ENCODE results near the gene TBX10. TPM values are rescaled to one million over a fixed set of nuclear protein-coding genes. Genes with fewer than 3 reads are reported as not detected.
A peak's percentile ranks its signal among the peaks of the same experiment; 100 is the strongest.

Gene TBX10
- total RNA-seq, 1 experiment from 2014 or later = not detected

- DNase-seq (ENCODE audit: low spot score) = peak; percentile 68
- intact Hi-C loops (cut with micrococcal nuclease; ENCODE audit: unreplicated experiment) = no loop called here
- Histone ChIP-seq H3K9me3 (ENCODE audit: low read depth, low read length, poor library complexity, severe bottlenecking) (no peaks in the 10 kb centered on the region), H3K27ac (ENCODE audit: low read depth, low read length, poor library complexity, severe bottlenecking) (peak overlapping the region; percentile 90), H3K36me3 (ENCODE audit: insufficient read depth, low read length, poor library complexity, severe bottlenecking) (peaks cover 37% of the 10 kb centered on the region), H3K27me3 (replicated peaks; ENCODE audit: insufficient read depth, low read depth, low read length, poor library complexity) (no peaks in the 10 kb centered on the region), H3K4me3 (ENCODE audit: low read depth, low read length, poor library complexity, severe bottlenecking) (peak overlapping the region; percentile 70), H3K4me1 (ENCODE audit: insufficient read depth, low read length, poor library complexity, severe bottlenecking) (peaks cover 30% of the 10 kb centered on the region)
- TF ChIP-seq CTCF (conservative IDR thresholded peaks at IDR 0.05; ENCODE audit: low read depth, low read length) (no peak), EZH2 (IDR thresholded peaks at IDR 0.05; ENCODE audit: borderline replicate concordance, low read depth, low read length, poor library complexity, severe bottlenecking) (no peak)
- ChIA-PET POLR2A (ENCODE audit: low non-redundant PET) (interaction anchor here (0.7 kb wide), 1 partner anchor 43 kb away, joined by 6 read pairs; no protein-coding TSS in a partner anchor), CTCF (interaction anchor here (0.9 kb wide), 1 partner anchor 12 kb away, joined by 3 read pairs; no protein-coding TSS in a partner anchor)
- no TSS peak for BruUV-seq (replicated peaks)
Measured at GRCh38 chr11:67584205-67584880, 55.2 kb downstream of the TBX10 start.

DNA sequence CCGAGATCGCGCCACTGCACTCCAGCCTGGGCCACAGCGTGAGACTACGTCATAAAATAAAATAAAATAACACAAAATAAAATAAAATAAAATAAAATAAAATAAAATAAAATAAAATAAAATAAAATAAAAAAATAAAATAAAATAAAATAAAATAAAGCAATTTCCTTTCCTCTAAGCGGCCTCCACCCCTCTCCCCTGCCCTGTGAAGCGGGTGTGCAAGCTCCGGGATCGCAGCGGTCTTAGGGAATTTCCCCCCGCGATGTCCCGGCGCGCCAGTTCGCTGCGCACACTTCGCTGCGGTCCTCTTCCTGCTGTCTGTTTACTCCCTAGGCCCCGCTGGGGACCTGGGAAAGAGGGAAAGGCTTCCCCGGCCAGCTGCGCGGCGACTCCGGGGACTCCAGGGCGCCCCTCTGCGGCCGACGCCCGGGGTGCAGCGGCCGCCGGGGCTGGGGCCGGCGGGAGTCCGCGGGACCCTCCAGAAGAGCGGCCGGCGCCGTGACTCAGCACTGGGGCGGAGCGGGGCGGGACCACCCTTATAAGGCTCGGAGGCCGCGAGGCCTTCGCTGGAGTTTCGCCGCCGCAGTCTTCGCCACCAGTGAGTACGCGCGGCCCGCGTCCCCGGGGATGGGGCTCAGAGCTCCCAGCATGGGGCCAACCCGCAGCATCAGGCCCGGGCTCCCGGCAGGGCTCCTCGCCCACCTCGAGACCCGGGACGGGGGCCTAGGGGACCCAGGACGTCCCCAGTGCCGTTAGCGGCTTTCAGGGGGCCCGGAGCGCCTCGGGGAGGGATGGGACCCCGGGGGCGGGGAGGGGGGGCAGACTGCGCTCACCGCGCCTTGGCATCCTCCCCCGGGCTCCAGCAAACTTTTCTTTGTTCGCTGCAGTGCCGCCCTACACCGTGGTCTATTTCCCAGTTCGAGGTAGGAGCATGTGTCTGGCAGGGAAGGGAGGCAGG is 56.0 kb downstream of the TBX10 start, which contains the start of gene GSTP1:
GSTP1 (plus strand) TSS at position 566 of the 958 bp plus-strand sequence; CDS start at position 598, 32 bp downstream.
- intact Hi-C loops (cut with micrococcal nuclease; ENCODE audit: unreplicated experiment) = no loop called here
- TF ChIP-seq EZH2 (IDR thresholded peaks at IDR 0.05; ENCODE audit: borderline replicate concordance, low read depth, low read length, poor library complexity, severe bottlenecking) = no peak
- TF ChIP-seq CTCF (conservative IDR thresholded peaks at IDR 0.05; ENCODE audit: low read depth, low read length) = peak; percentile 60
- CTCF ChIA-PET = interaction anchor here (0.5 to 0.9 kb wide), 6 partner anchors 11 to 226 kb away, joined by 3 to 7 read pairs (median 3); no protein-coding TSS in a partner anchor
- POLR2A ChIA-PET (ENCODE audit: low non-redundant PET) = interaction anchor here (0.6 to 0.7 kb wide), 2 partner anchors 42 to 254 kb away, joined by 3 to 6 read pairs; no protein-coding TSS in a partner anchor
- Histone ChIP-seq H3K27ac (ENCODE audit: low read depth, low read length, poor library complexity, severe bottlenecking) (peak within 1 kb of the TSS; percentile 90), H3K9me3 (ENCODE audit: low read depth, low read length, poor library complexity, severe bottlenecking) (no peaks in the 10 kb centered on the region), H3K4me3 (ENCODE audit: low read depth, low read length, poor library complexity, severe bottlenecking) (peak within 1 kb of the TSS; percentile 70), H3K4me1 (ENCODE audit: insufficient read depth, low read length, poor library complexity, severe bottlenecking) (peaks cover 30% of the 10 kb centered on the region), H3K36me3 (ENCODE audit: insufficient read depth, low read length, poor library complexity, severe bottlenecking) (peaks cover 37% of the 10 kb centered on the region), H3K27me3 (replicated peaks; ENCODE audit: insufficient read depth, low read depth, low read length, poor library complexity) (no peaks in the 10 kb centered on the region)
- BruUV-seq (replicated peaks) = no TSS peak
- peak; percentile 98 for DNase-seq (ENCODE audit: low spot score)

DNA sequence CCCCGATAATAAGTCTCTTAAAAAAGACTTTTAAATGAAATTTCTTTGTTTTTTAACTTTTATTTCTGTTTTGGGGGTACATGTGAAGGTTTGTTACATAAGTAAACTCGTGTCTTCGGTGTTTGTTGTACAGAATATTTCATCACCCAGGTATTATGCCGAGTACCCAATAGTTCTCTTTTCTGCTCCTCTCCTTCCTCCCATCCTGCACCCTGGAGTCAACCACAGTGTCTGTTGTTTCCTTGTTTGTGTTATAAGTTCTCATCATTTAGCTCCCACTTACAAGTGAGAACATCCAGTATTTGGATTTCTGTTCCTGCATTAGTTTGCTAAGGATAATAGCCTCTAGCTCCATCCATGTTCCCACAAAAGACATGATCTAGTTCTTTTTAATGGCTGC is 57.6 kb downstream of the TBX10 start:
- Histone ChIP-seq H3K27ac (ENCODE audit: low read depth, low read length, poor library complexity, severe bottlenecking) (no peak overlapping the region), H3K36me3 (ENCODE audit: insufficient read depth, low read length, poor library complexity, severe bottlenecking) (peaks cover 23% of the 10 kb centered on the region), H3K4me3 (ENCODE audit: low read depth, low read length, poor library complexity, severe bottlenecking) (no peak overlapping the region), H3K4me1 (ENCODE audit: insufficient read depth, low read length, poor library complexity, severe bottlenecking) (peaks cover 30% of the 10 kb centered on the region), H3K27me3 (replicated peaks; ENCODE audit: insufficient read depth, low read depth, low read length, poor library complexity) (no peaks in the 10 kb centered on the region), H3K9me3 (ENCODE audit: low read depth, low read length, poor library complexity, severe bottlenecking) (no peaks in the 10 kb centered on the region)
- POLR2A ChIA-PET (ENCODE audit: low non-redundant PET) = no interaction called here
- DNase-seq (ENCODE audit: low spot score) = no peak
- TF ChIP-seq CTCF (conservative IDR thresholded peaks at IDR 0.05; ENCODE audit: low read depth, low read length) (no peak), EZH2 (IDR thresholded peaks at IDR 0.05; ENCODE audit: borderline replicate concordance, low read depth, low read length, poor library complexity, severe bottlenecking) (no peak)
- no TSS peak for BruUV-seq (replicated peaks)
- CTCF ChIA-PET = interaction anchor here (0.6 kb wide), 1 partner anchor 224 kb away, joined by 5 read pairs; no protein-coding TSS in a partner anchor
- intact Hi-C loops (cut with micrococcal nuclease; ENCODE audit: unreplicated experiment) = no loop called here

All from A673 (cell line).